HAP-1 (cell line): Measurements from ENCODE around the gene BLVRB.

Source experiments
- DNase-seq, 2 experiments: peaks; one replicate each; pipeline ENCODE4 v3.0.0-alpha.2; 2016 to 2020; ENCODE audit warnings: low spot score in 2 of 2
- H3K27me3 ChIP-seq: fragments of 250-450 bp; sonication (Bioruptor Pico); 2 replicates; pipeline ENCODE4 v1.5.1; 2020; ENCODE audit warnings: low read depth, mild to moderate bottlenecking, moderate library complexity
- H3K36me3 ChIP-seq: fragments of 250-450 bp; sonication (Bioruptor Pico); replicated peaks from 2 replicates; pipeline ENCODE4 v1.5.1; 2020; ENCODE audit warnings: mild to moderate bottlenecking
- H3K4me1 ChIP-seq: fragments of 250-450 bp; sonication (Bioruptor Pico); 2 replicates; pipeline ENCODE4 v1.5.1; 2020; ENCODE audit warnings: mild to moderate bottlenecking
- H3K4me3 ChIP-seq: fragments of 250-450 bp; sonication (Bioruptor Pico); 2 replicates; pipeline ENCODE4 v1.5.1; 2020; ENCODE audit warnings: mild to moderate bottlenecking, moderate library complexity
- H3K9me3 ChIP-seq: fragments of 250-450 bp; sonication (Bioruptor Pico); 2 replicates; pipeline ENCODE4 v1.5.1; 2020; ENCODE audit warnings: mild to moderate bottlenecking, moderate library complexity
- in situ Hi-C: fragments of 300-500 bp; cut with MboI; formaldehyde crosslinking; loops from 3 replicates; pipeline ENCODE4 v1.14.3; 2020; ENCODE audit warnings: low sequenced_read_pairs, inconsistent platforms, mixed read lengths

The BLVRB gene

GRCh38 chr19:40407714-40408597, 57.6 kb downstream of the BLVRB start:
- Histone ChIP-seq H3K4me3 (no peak overlapping the region), H3K27me3 (no peaks in the 10 kb centered on the region), H3K4me1 (peaks cover 4% of the 10 kb centered on the region; the same call in 1 of the 2 replicates), H3K9me3 (no peaks in the 10 kb centered on the region), H3K36me3 (no peaks in the 10 kb centered on the region)
- in situ Hi-C loops, result no loop called here
- DNase-seq, result no peak

DNA sequence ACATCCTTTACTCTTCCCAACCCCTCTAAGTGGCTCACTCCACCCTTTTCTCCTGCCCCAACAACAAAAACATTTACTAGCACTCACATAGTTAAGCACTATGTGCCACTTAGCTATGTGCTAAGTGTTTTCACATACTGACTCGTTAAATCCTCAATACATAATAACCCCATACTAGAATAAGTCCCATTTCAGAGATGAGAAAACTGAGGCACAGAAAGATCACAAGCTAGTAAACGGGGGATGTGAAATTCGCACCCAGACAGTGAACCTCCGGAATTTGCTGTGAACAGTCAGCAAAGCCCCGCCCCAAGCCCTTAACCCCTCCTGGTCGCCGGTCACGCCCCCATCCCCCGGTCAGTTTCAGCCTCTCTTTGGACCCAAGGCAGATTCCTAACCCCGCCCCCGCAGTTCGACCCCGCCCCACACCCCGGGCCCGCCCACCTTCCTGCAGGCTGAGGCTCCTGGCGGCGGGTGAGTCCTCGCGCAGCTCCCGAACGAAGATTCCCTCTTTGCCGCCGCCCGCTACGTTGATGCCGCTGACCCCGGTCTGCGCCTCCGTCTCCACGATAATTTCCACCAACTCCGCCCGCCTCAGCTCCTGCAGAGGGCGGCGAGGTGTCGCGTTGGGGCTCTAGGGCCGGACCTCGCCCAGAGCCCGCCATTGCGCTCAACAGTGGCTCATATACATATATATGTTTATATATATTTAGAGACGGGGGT, 62.1 kb downstream of the BLVRB start:
- in situ Hi-C loops, result no loop called here
- H3K27me3 ChIP-seq, result no peaks in the 10 kb centered on the region

DNA sequence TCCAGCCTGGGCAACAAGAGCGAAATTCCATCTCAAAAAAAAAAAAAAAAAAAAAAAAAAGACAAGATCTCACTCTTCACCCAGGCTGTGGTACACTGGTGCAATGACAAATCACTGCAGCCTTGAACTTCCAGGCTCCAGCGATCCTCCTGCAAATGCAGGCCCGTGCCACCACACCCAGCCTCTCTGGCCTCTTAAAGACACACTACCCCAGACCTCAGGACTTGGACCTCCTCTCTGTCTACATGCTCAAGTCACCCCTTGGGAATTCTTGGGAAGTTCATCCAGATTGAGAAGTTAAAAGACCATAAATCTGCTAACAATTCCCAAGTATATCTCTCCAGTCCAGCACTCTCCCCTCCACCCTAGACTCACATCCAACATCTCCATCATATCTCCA, 65.0 kb downstream of the BLVRB start:
- Histone ChIP-seq H3K36me3 (no peaks in the 10 kb centered on the region), H3K9me3 (no peaks in the 10 kb centered on the region), H3K27me3 (no peaks in the 10 kb centered on the region), H3K4me1 (peaks cover 7% of the 10 kb centered on the region), H3K4me3 (no peak overlapping the region)
- in situ Hi-C loops, result no loop called here
- DNase-seq, result no peak

More for the DNA sequence above, 62.1 kb downstream of the BLVRB start:
- H3K4me1 ChIP-seq, result peaks cover 7% of the 10 kb centered on the region
- peak; percentile 77 to 99 for DNase-seq
- H3K9me3 ChIP-seq, result no peaks in the 10 kb centered on the region
- no peaks in the 10 kb centered on the region for H3K36me3 ChIP-seq
- peak overlapping the region; percentile 40 for H3K4me3 ChIP-seq

DNA sequence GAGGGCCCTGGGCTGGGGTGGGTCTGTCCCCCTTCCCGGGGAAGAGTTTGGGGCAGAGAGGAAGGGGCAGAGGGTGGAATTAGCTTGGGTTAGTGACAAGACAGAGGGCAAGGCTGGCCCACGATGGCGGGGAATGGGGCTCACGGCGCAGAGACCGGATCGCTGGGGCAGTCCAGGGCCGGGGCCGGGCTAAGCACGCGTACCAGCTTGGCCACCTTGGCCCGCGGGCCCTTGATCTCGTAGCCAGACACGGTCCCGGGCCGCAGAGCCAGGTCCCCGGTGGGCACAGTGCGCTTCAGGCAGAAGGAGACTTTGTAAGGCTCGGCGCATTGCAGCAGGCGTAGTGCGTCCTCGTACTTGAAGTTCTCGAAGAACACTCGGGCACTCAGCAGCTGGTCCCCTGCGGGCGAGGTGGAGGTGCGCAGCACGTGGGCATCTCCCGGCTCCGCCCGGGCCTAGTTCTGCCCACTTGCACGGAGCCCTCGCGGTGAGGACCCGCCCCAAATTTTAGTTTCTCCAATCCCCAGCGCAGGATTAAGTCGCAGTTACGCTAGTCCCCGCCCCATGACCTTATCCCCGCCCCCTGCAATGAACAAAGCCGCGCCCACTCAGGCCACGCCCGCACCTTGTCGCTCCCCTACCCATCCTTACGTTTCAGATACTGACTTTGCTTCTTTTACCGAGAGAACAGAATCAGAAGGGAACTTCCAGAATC, 67.0 kb downstream of the BLVRB start:
- Histone ChIP-seq H3K27me3 (no peaks in the 10 kb centered on the region), H3K36me3 (no peaks in the 10 kb centered on the region), H3K4me3 (no peak overlapping the region), H3K4me1 (peaks cover 7% of the 10 kb centered on the region), H3K9me3 (no peaks in the 10 kb centered on the region)
- peak in 1 of 2 experiments; percentile 52 for DNase-seq
- in situ Hi-C loops, result no loop called here
